ENCODE measurements around the gene CDK2.

GRCh38 chr12:55930771-55931316 is 35.8 kb upstream of the CDK2 start, which contains the start of gene DGKA:
- TF ChIP-seq CTCF (IDR thresholded peaks at IDR 0.05): peak; percentile 34 to 60 (median 45)
- TF ChIP-seq POLR2A (IDR thresholded peaks at IDR 0.05): no peak

Data from adrenal gland (tissue), 5 donors.